Measurements from ENCODE around the gene STARD13. TPM values are rescaled to one million over a fixed set of nuclear protein-coding genes. Genes with fewer than 3 reads are reported as not detected.

Gene STARD13
- total and polyA plus RNA-seq, 8 donors: 4.4 to 158 (median 44.0) TPM

- TF ChIP-seq CTCF (IDR thresholded peaks at IDR 0.05) (no peak), POLR2AphosphoS5 (IDR thresholded peaks at IDR 0.05) (no peak), EP300 (IDR thresholded peaks at IDR 0.05) (no peak), POLR2A (IDR thresholded peaks at IDR 0.05) (no peak)
- DNase-seq: no peak
- H3K27ac ChIP-seq: no peak overlapping the region
- H3K9me3 ChIP-seq: peaks cover 0 to 7% (median 3%) of the 10 kb centered on the region in 4 donors
- no peak overlapping the region for H3K4me3 ChIP-seq
- H3K27me3 ChIP-seq: no peaks in the 10 kb centered on the region
- intact Hi-C loops (cut with DNase I; ENCODE audit: low total_unique reads): no loop called here
- peaks cover 29 to 48% (median 45%) of the 10 kb centered on the region in 4 donors for H3K4me1 ChIP-seq
- WGBS, 5 donors: 96 to 100% (median 96%) methylated on average over 2 of the region's 2 CpGs
- H3K36me3 ChIP-seq: peaks cover 0 to 16% (median 10%) of the 10 kb centered on the region in 4 donors
Observed at GRCh38 chr13:33232883-33233282, 52.7 kb downstream of the STARD13 start.

GRCh38 chr13:33231339-33231738 lies 54.2 kb downstream of the STARD13 start:
- intact Hi-C loops (cut with DNase I; ENCODE audit: low total_unique reads): no loop called here
- Histone ChIP-seq H3K4me1 (peaks cover 30 to 58% (median 48%) of the 10 kb centered on the region in 4 donors), H3K27me3 (no peaks in the 10 kb centered on the region), H3K36me3 (peaks cover 0 to 16% (median 10%) of the 10 kb centered on the region in 4 donors), H3K27ac (peak overlapping the region in 4 of 5 donors; percentile 16 to 78 (median 74)), H3K4me3 (no peak overlapping the region), H3K9me3 (peaks cover 0 to 7% (median 3%) of the 10 kb centered on the region in 4 donors)
- no peak for DNase-seq
- TF ChIP-seq POLR2AphosphoS5 (IDR thresholded peaks at IDR 0.05): no peak
- no peak for TF ChIP-seq POLR2A (IDR thresholded peaks at IDR 0.05)
- TF ChIP-seq CTCF (IDR thresholded peaks at IDR 0.05): no peak
- TF ChIP-seq EP300 (IDR thresholded peaks at IDR 0.05): no peak
- 89 to 95% (median 94%) methylated on average over 4 of the region's 4 CpGs for WGBS, 5 donors

- TF ChIP-seq POLR2A (IDR thresholded peaks at IDR 0.05) (no peak), CTCF (IDR thresholded peaks at IDR 0.05) (no peak), EP300 (IDR thresholded peaks at IDR 0.05) (no peak), POLR2AphosphoS5 (IDR thresholded peaks at IDR 0.05) (no peak)
- Histone ChIP-seq H3K4me1 (peaks cover 21 to 57% (median 38%) of the 10 kb centered on the region in 4 donors), H3K4me3 (no peak overlapping the region), H3K27me3 (no peaks in the 10 kb centered on the region), H3K9me3 (peaks cover 0 to 7% (median 3%) of the 10 kb centered on the region in 4 donors), H3K27ac (peak overlapping the region; percentile 52 to 78 (median 73)), H3K36me3 (peaks cover 0 to 16% (median 10%) of the 10 kb centered on the region in 4 donors)
- intact Hi-C loops (cut with DNase I; ENCODE audit: low total_unique reads): no loop called here
- 56 to 70% (median 65%) methylated on average over 6 of the region's 6 CpGs for WGBS, 5 donors
- no peak for DNase-seq
Observed at GRCh38 chr13:33230178-33230881, 55.2 kb downstream of the STARD13 start.

GRCh38 chr13:33229446-33230177 lies 55.9 kb downstream of the STARD13 start:
- intact Hi-C loops (cut with DNase I; ENCODE audit: low total_unique reads): no loop called here
- H3K4me1 ChIP-seq: peaks cover 20 to 55% (median 31%) of the 10 kb centered on the region in 4 donors

More at GRCh38 chr13:33229446-33230177, 55.9 kb downstream of the STARD13 start:
- 65 to 76% (median 70%) methylated on average over 10 of the region's 10 CpGs for WGBS, 5 donors
- no peak for TF ChIP-seq POLR2AphosphoS5 (IDR thresholded peaks at IDR 0.05)
- no peak for TF ChIP-seq POLR2A (IDR thresholded peaks at IDR 0.05)
- no peak for TF ChIP-seq CTCF (IDR thresholded peaks at IDR 0.05)
- no peak for TF ChIP-seq EP300 (IDR thresholded peaks at IDR 0.05)
- peak in 1 of 2 donors; percentile 51 for DNase-seq
- Histone ChIP-seq H3K4me3 (no peak overlapping the region), H3K27me3 (no peaks in the 10 kb centered on the region), H3K36me3 (peaks cover 0 to 16% (median 10%) of the 10 kb centered on the region in 4 donors), H3K9me3 (peaks cover 0 to 7% (median 3%) of the 10 kb centered on the region in 4 donors), H3K27ac (peak overlapping the region; percentile 9 to 78 (median 72))

All from stomach (tissue), 9 donors.